NCI-H69 (cell line): ENCODE results near the gene CHPF.

ENCODE experiments used
- DNase-seq: peaks from one replicate; lab custom pipeline; 2025; lab: John Stamatoyannopoulos, UW

The CHPF gene

GRCh38 chr2:219496825-219497494, 46.6 kb downstream of the CHPF start:
- peak; percentile 41 for DNase-seq

GRCh38 chr2:219496247-219496824, 47.3 kb downstream of the CHPF start:
- DNase-seq: peak; percentile 41

GRCh38 chr2:219495531-219496122, 48.0 kb downstream of the CHPF start:
- DNase-seq: peak; percentile 76

- no peak for DNase-seq
These were observed 48.6 kb downstream of the CHPF start for GRCh38 chr2:219494952-219495530.

GRCh38 chr2:219493086-219493485, 50.5 kb downstream of the CHPF start:
- no peak for DNase-seq

- no peak for DNase-seq
These were observed 51.0 kb downstream of the CHPF start for GRCh38 chr2:219492575-219492974.

- DNase-seq: no peak
These were observed 52.2 kb downstream of the CHPF start for GRCh38 chr2:219491278-219491963.

- no peak for DNase-seq
These were observed 52.9 kb downstream of the CHPF start for GRCh38 chr2:219490600-219491130.

GRCh38 chr2:219490186-219490585, 53.4 kb downstream of the CHPF start:
- DNase-seq: no peak

- no peak for DNase-seq
These were observed 54.3 kb downstream of the CHPF start for GRCh38 chr2:219489315-219489714.
